Liver (tissue), 9 donors: Measurements from ENCODE around the gene GGT1. TPM values are rescaled to one million over a fixed set of nuclear protein-coding genes. Genes with fewer than 3 reads are reported as not detected.

Experiments
- DNase-seq: peaks from one replicate; pipeline ENCODE4 v3.0.0-alpha.2; 2017; ENCODE audit warnings: low spot score
- H3K27ac ChIP-seq, 2 donors: one replicate each; pipeline ENCODE4 v1.7.0; 2013; ENCODE audit warnings: inconsistent platforms in 2 of 2, low read length in 2 of 2, control low read depth in 1 of 2, low read depth in 1 of 2, mild to moderate bottlenecking in 1 of 2
- H3K27me3 ChIP-seq, 4 donors: one replicate each; pipeline versions ENCODE4 v1.6.1 to v1.7.0; 2013; ENCODE audit warnings: low read length in 3 of 4, inconsistent platforms in 1 of 4, mild to moderate bottlenecking in 1 of 4, moderate library complexity in 1 of 4; ENCODE audit not compliant: control insufficient read depth in 4 of 4, insufficient read depth in 4 of 4
- H3K36me3 ChIP-seq, 4 donors: one replicate each; pipeline versions ENCODE4 v1.6.1 to v1.7.0; 2013; ENCODE audit warnings: low read length in 3 of 4, mild to moderate bottlenecking in 3 of 4, low read depth in 1 of 4, moderate library complexity in 1 of 4; ENCODE audit not compliant: control insufficient read depth in 4 of 4, insufficient read depth in 3 of 4
- H3K4me1 ChIP-seq, 4 donors: one replicate each; pipeline versions ENCODE4 v1.6.1 to v1.7.0; 2013; ENCODE audit warnings: low read length in 3 of 4, mild to moderate bottlenecking in 3 of 4, moderate library complexity in 1 of 4; ENCODE audit not compliant: control insufficient read depth in 4 of 4, insufficient read depth in 4 of 4
- H3K4me3 ChIP-seq, 3 donors: one replicate each; pipeline versions ENCODE4 v1.6.1 to v1.7.0; 2013; ENCODE audit warnings: low read length in 3 of 3, control low read depth in 1 of 3, low read depth in 1 of 3, mild to moderate bottlenecking in 1 of 3
- H3K9ac ChIP-seq, 2 donors: one replicate each; pipeline ENCODE4 v1.7.0; 2013; ENCODE audit warnings: low read length in 2 of 2, mild to moderate bottlenecking in 2 of 2, moderate library complexity in 2 of 2, control low read depth in 1 of 2, low read depth in 1 of 2
- H3K9me3 ChIP-seq, 4 donors: one replicate each; pipeline versions ENCODE4 v1.6.1 to v1.7.0; 2013; ENCODE audit warnings: low read length in 3 of 4; ENCODE audit not compliant: control insufficient read depth in 4 of 4
- CTCF ChIP-seq: fragments of 150-350 bp; IDR thresholded peaks from 2 replicates; pipeline ENCODE4 v1.5.1; 2017; ENCODE audit warnings: improper control_type of control experiment, low read depth, low read length; ENCODE audit not compliant: missing input control
- EGR1 ChIP-seq, 2 donors: IDR thresholded peaks; 2 replicates each; pipeline ENCODE4 v1.6.1; 2016 to 2018; ENCODE audit warnings: antibody characterized with exemption in 2 of 2, low read depth in 2 of 2
- FOXA1 ChIP-seq: IDR thresholded peaks from 2 replicates; pipeline ENCODE4 v1.6.1; 2016; ENCODE audit warnings: antibody characterized with exemption
- FOXA2 ChIP-seq: IDR thresholded peaks from 2 replicates; pipeline ENCODE4 v1.6.1; 2016; ENCODE audit warnings: antibody characterized with exemption
- GABPA ChIP-seq, 2 donors: IDR thresholded peaks in 1 of 2; conservative IDR thresholded peaks in 1 of 2; 2 replicates each; pipeline ENCODE4 v1.6.1; 2016; ENCODE audit warnings: antibody characterized with exemption in 2 of 2, mild to moderate bottlenecking in 1 of 2, moderate library complexity in 1 of 2
- HNF4A ChIP-seq, 2 donors: conservative IDR thresholded peaks; 2 replicates each; pipeline ENCODE4 v1.6.1; 2016; ENCODE audit warnings: antibody characterized with exemption in 2 of 2, mild to moderate bottlenecking in 2 of 2
- HNF4G ChIP-seq: IDR thresholded peaks from 2 replicates; pipeline ENCODE4 v1.6.1; 2016; ENCODE audit warnings: antibody characterized with exemption
- JUND ChIP-seq, 2 donors: IDR thresholded peaks; 2 replicates each; pipeline ENCODE4 v1.6.1; 2016; ENCODE audit warnings: antibody characterized with exemption in 2 of 2
- MAX ChIP-seq: IDR thresholded peaks from 2 replicates; pipeline ENCODE4 v1.6.1; 2016; ENCODE audit warnings: antibody characterized with exemption
- NR2F2 ChIP-seq: IDR thresholded peaks from 2 replicates; pipeline ENCODE4 v1.6.1; 2016; ENCODE audit warnings: antibody characterized with exemption
- RAD21 ChIP-seq, 2 donors: IDR thresholded peaks; 2 replicates each; pipeline ENCODE4 v1.6.1; 2016; ENCODE audit warnings: antibody characterized with exemption in 2 of 2, mild to moderate bottlenecking in 2 of 2
- REST ChIP-seq: IDR thresholded peaks from 2 replicates; pipeline ENCODE4 v1.6.1; 2016; ENCODE audit warnings: antibody characterized with exemption, mild to moderate bottlenecking
- RXRA ChIP-seq, 2 donors: IDR thresholded peaks; 2 replicates each; pipeline ENCODE4 v1.6.1; 2017 to 2018; ENCODE audit warnings: antibody characterized with exemption in 2 of 2, mild to moderate bottlenecking in 1 of 2
- SP1 ChIP-seq: IDR thresholded peaks from 2 replicates; pipeline ENCODE4 v1.6.1; 2018; ENCODE audit warnings: antibody characterized with exemption, mild to moderate bottlenecking
- TAF1 ChIP-seq: conservative IDR thresholded peaks from 2 replicates; pipeline ENCODE4 v1.6.1; 2016; ENCODE audit warnings: antibody characterized with exemption, mild to moderate bottlenecking
- YY1 ChIP-seq: IDR thresholded peaks from 2 replicates; pipeline ENCODE4 v1.6.1; 2016; ENCODE audit warnings: antibody characterized with exemption, mild to moderate bottlenecking
- ZBTB33 ChIP-seq: IDR thresholded peaks from 2 replicates; pipeline ENCODE4 v1.6.1; 2016; ENCODE audit warnings: antibody characterized with exemption
- whole genome bisulfite sequencing: extraction: QIAGEN DNeasy Blood & Tissue Kit; methylation state at CpG from one replicate; pipeline ENCODE4 v1.1.7; 2013; 5-methylcytosine and 5-hydroxymethylcytosine counted together
- polyA plus RNA-seq, 2 donors: library from polyadenylated mRNA; stranded (reverse) in 1 of 2; unstranded in 1 of 2; fragments of 200-250 nt in 1 of 2; fragments of >200 nt in 1 of 2; fragmentation: Nextera tagmentation in 1 of 2; extraction: Ambion mirVana in 1 of 2; gene quantifications; one replicate each; pipeline versions ENCODE4 v1.2.1 to v1.2.3, GENCODE V29; 2013 to 2015
- total RNA-seq, 2 donors: library from RNA; depleted of rRNA; stranded (reverse); fragments of >200 nt; gene quantifications; one replicate each; pipeline ENCODE4 v1.2.3, GENCODE V29; 2014
- donor health status: healthy.
- donor health status: healthy.
- donor health status: healthy.
- donor health status: healthy.
- donor health status: healthy.

The GGT1 gene
- total and polyA plus RNA-seq, 4 donors, result 90.5 to 147 (median 112) TPM

GRCh38 chr22:24590596-24591173 is 12.3 kb upstream of the GGT1 start:
- Histone ChIP-seq H3K36me3 (peaks cover 0 to 27% (median 6%) of the 10 kb centered on the region in 4 donors), H3K27ac (no peak overlapping the region), H3K9me3 (no peaks in the 10 kb centered on the region), H3K9ac (no peak overlapping the region), H3K4me1 (peaks cover 18 to 34% (median 24%) of the 10 kb centered on the region in 4 donors), H3K4me3 (no peak overlapping the region), H3K27me3 (no peaks in the 10 kb centered on the region)
- no peak for DNase-seq
- TF ChIP-seq FOXA1, result no peak
- no peak for TF ChIP-seq RAD21 (IDR thresholded peaks at IDR 0.05)
- no peak for TF ChIP-seq JUND (IDR thresholded peaks at IDR 0.05)
- no peak for TF ChIP-seq ZBTB33
- WGBS, result 96% methylated on average over 12 of the region's 12 CpGs

- H3K9ac ChIP-seq, result no peak overlapping the region
- WGBS, result 96% methylated on average over 6 of the region's 6 CpGs
- H3K4me1 ChIP-seq, result peaks cover 20 to 37% (median 30%) of the 10 kb centered on the region in 4 donors
- no peak for DNase-seq
- H3K27me3 ChIP-seq, result no peaks in the 10 kb centered on the region
- peaks cover 0 to 23% (median 4%) of the 10 kb centered on the region in 4 donors for H3K36me3 ChIP-seq
- no peak overlapping the region for H3K4me3 ChIP-seq
- H3K27ac ChIP-seq, result no peak overlapping the region
- H3K9me3 ChIP-seq, result no peaks in the 10 kb centered on the region
- TF ChIP-seq JUND (IDR thresholded peaks at IDR 0.05), result no peak
- no peak for TF ChIP-seq RAD21 (IDR thresholded peaks at IDR 0.05)
- TF ChIP-seq RXRA (IDR thresholded peaks at IDR 0.05), result no peak
- no peak for TF ChIP-seq MAX
- TF ChIP-seq FOXA1, result no peak
- TF ChIP-seq TAF1, result no peak
- TF ChIP-seq FOXA2, result no peak
- TF ChIP-seq GABPA (IDR thresholded peaks at IDR 0.05 in 1 of 2, conservative IDR thresholded peaks at IDR 0.05 in 1 of 2), result no peak
- no peak for TF ChIP-seq NR2F2
- TF ChIP-seq HNF4G, result no peak
- TF ChIP-seq CTCF, result no peak
- no peak for TF ChIP-seq HNF4A (conservative IDR thresholded peaks at IDR 0.05)
- TF ChIP-seq SP1, result no peak
- no peak for TF ChIP-seq REST
- no peak for TF ChIP-seq EGR1 (IDR thresholded peaks at IDR 0.05; ENCODE audit: low read depth in 2 of 2)
- TF ChIP-seq YY1, result no peak
These were observed 11.6 kb upstream of the GGT1 start for GRCh38 chr22:24591286-24591830.
